ENCODE data around the gene HACD1.
A peak's percentile ranks its signal among the peaks of the same experiment; 100 is the strongest.
"Not testable (repeated sequence)": the region's sequence is repeated elsewhere in the genome, so short reads cannot be mapped to it uniquely, and the experiment has no call there.

HACD1 gene

DNA sequence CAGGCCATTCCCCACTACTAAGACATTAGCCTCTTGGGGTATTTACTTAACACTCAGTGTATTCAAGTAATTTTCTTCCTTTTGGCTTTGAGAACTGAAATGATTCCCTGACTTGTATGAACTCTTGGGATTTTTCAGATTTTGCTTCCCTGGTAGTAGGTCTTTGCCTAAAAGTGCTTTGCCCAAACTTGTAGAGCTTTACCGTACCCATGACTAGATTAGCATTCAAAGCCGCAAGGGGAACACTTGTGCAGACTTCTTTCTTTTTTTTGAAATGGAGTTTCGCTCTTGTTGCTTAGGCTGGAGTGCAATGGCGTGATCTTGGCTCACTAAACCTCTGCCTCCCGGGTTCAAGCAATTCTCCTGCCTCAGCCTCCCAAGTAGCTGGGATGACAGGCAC, 20.7 kb upstream of the HACD1 start:
- H3K27ac ChIP-seq (ENCODE audit: low read length) = no peak overlapping the region
- no peaks in the 10 kb centered on the region for H3K4me1 ChIP-seq (ENCODE audit: insufficient read depth, low read length)
- H3K27me3 ChIP-seq (ENCODE audit: insufficient read depth, low read length) = no peaks in the 10 kb centered on the region

DNA sequence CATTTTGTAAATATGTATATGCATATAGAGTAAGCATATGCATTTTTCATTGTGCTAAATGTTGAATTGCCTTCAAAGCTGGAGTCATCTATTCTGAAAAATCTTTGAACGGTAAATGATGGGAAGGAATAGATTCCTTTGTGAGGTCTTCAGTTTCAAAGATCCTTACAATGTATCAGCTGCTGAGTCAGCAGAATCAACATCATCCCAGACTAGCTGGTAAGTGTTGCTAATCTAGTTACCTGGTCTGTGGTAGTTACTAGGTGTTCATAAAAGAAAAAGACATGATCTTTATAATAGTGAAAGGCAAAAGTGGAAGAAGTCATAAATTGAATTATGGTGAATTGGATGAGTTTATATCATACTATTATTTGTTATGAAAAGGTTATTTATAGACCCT, 16.2 kb upstream of the HACD1 start:
- Histone ChIP-seq H3K4me1 (ENCODE audit: insufficient read depth, low read length) (no peaks in the 10 kb centered on the region), H3K4me3 (ENCODE audit: low read length) (no peak overlapping the region), H3K27me3 (ENCODE audit: insufficient read depth, low read length) (no peaks in the 10 kb centered on the region), H3K9ac (ENCODE audit: low read depth, low read length) (no peak overlapping the region), H3K9me3 (ENCODE audit: insufficient read depth, low read depth, low read length) (no peaks in the 10 kb centered on the region), H3K36me3 (ENCODE audit: insufficient read depth, low read depth, low read length) (no peaks in the 10 kb centered on the region), H3K27ac (ENCODE audit: low read length) (no peak overlapping the region)

More for the DNA sequence above, 20.7 kb upstream of the HACD1 start:
- Histone ChIP-seq H3K9me3 (ENCODE audit: insufficient read depth, low read depth, low read length) (no peaks in the 10 kb centered on the region), H3K36me3 (ENCODE audit: insufficient read depth, low read depth, low read length) (no peaks in the 10 kb centered on the region), H3K9ac (ENCODE audit: low read depth, low read length) (no peak overlapping the region), H3K4me3 (ENCODE audit: low read length) (no peak overlapping the region)

DNA sequence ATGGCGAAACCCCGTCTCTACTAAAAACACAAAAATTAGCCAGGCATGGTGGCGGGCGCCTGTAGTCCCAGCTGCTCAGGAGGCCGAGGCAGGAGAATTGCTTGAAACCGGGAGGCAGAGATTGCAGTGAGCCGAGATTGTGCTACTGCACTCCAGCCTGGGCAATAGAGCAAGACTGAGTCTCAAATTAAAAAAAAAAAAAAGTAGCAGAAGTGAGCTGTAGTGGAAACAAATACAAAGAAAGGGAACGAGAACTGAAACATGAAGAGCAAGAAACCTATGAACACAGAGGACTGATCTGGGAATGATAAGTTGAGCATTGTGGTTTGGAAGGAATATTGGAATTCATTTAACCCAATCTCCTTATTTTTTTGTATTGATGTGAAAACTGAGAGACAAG, 15.4 kb upstream of the HACD1 start:
- not testable (repeated sequence) for H3K9me3 ChIP-seq (ENCODE audit: insufficient read depth, low read depth, low read length); H3K4me3 ChIP-seq (ENCODE audit: low read length); H3K9ac ChIP-seq (ENCODE audit: low read depth, low read length); H3K27ac ChIP-seq (ENCODE audit: low read length); H3K4me1 ChIP-seq (ENCODE audit: insufficient read depth, low read length); H3K36me3 ChIP-seq (ENCODE audit: insufficient read depth, low read depth, low read length); H3K27me3 ChIP-seq (ENCODE audit: insufficient read depth, low read length)

DNA sequence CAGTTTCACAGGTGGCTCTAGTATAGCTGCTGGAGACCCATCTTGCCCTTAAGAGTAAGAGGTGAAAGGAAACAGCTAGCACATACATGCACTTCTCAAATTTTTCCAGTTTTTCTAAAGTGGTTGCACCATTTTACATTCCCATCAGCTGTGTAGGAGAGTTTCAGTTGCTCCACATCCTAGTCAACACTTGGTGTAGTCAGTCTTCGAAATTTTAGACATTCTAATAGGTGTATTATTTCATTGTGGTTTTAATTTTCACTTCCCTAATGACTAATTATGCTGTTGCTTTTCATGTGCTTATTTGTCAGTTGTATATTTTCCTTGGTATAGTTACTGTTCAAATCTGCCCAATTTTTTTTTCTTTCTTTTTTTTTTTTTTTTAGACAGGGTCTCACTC, 9.5 kb upstream of the HACD1 start:
- no peaks in the 10 kb centered on the region for H3K27me3 ChIP-seq (ENCODE audit: insufficient read depth, low read length)
- no peaks in the 10 kb centered on the region for H3K9me3 ChIP-seq (ENCODE audit: insufficient read depth, low read depth, low read length)
- H3K36me3 ChIP-seq (ENCODE audit: insufficient read depth, low read depth, low read length) = no peaks in the 10 kb centered on the region
- H3K4me3 ChIP-seq (ENCODE audit: low read length) = no peak overlapping the region
- no peaks in the 10 kb centered on the region for H3K4me1 ChIP-seq (ENCODE audit: insufficient read depth, low read length)
- H3K27ac ChIP-seq (ENCODE audit: low read length) = no peak overlapping the region
- no peak overlapping the region for H3K9ac ChIP-seq (ENCODE audit: low read depth, low read length)

DNA sequence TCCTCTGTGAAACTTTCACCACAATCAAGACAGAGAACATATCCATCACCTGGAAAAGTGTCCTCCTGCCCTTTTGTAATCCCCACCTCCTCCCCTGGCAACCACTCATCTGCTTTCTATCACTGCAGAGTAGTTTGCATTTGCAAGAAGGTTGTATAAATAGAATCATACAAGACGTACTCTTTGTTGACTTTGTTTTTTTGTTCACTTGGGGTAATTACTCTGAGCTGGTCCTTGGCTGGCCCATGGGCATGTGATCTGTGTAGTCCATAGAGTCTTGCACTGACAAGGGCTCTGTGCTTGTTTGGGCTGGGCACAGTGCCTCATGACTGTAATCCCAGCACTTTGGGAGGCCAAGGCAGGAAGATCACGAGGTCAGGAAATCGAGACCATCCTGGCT, 7.8 kb upstream of the HACD1 start:
- H3K9me3 ChIP-seq (ENCODE audit: insufficient read depth, low read depth, low read length) = no peaks in the 10 kb centered on the region
- H3K9ac ChIP-seq (ENCODE audit: low read depth, low read length) = no peak overlapping the region
- H3K27ac ChIP-seq (ENCODE audit: low read length) = no peak overlapping the region
- H3K4me1 ChIP-seq (ENCODE audit: insufficient read depth, low read length) = no peaks in the 10 kb centered on the region
- no peaks in the 10 kb centered on the region for H3K36me3 ChIP-seq (ENCODE audit: insufficient read depth, low read depth, low read length)
- H3K27me3 ChIP-seq (ENCODE audit: insufficient read depth, low read length) = no peaks in the 10 kb centered on the region
- no peak overlapping the region for H3K4me3 ChIP-seq (ENCODE audit: low read length)

DNA sequence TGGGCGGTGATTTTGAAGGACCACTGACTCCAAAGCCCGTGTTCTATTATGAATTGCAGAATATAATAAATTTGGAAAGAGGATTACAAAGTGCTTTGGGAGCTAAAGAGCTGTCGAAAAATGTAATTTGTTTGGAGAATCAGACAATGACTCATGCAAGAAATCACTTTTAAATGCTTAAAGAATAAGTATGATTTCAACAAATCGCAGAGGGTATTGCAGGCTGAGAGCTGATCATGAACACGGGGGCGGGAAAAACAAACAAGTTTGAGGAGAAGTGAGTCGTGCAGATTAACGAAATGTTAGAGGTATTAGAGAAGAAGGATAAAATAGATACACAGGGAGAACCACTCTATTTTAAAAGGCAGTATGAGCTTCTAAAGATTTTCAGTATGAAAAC, 4.9 kb upstream of the HACD1 start:
- peaks cover 6% of the 10 kb centered on the region for H3K27me3 ChIP-seq (ENCODE audit: insufficient read depth, low read length)
- H3K9ac ChIP-seq (ENCODE audit: low read depth, low read length) = no peak overlapping the region
- no peak overlapping the region for H3K27ac ChIP-seq (ENCODE audit: low read length)
- no peaks in the 10 kb centered on the region for H3K36me3 ChIP-seq (ENCODE audit: insufficient read depth, low read depth, low read length)
- H3K9me3 ChIP-seq (ENCODE audit: insufficient read depth, low read depth, low read length) = no peaks in the 10 kb centered on the region
- no peaks in the 10 kb centered on the region for H3K4me1 ChIP-seq (ENCODE audit: insufficient read depth, low read length)
- H3K4me3 ChIP-seq (ENCODE audit: low read length) = no peak overlapping the region

DNA sequence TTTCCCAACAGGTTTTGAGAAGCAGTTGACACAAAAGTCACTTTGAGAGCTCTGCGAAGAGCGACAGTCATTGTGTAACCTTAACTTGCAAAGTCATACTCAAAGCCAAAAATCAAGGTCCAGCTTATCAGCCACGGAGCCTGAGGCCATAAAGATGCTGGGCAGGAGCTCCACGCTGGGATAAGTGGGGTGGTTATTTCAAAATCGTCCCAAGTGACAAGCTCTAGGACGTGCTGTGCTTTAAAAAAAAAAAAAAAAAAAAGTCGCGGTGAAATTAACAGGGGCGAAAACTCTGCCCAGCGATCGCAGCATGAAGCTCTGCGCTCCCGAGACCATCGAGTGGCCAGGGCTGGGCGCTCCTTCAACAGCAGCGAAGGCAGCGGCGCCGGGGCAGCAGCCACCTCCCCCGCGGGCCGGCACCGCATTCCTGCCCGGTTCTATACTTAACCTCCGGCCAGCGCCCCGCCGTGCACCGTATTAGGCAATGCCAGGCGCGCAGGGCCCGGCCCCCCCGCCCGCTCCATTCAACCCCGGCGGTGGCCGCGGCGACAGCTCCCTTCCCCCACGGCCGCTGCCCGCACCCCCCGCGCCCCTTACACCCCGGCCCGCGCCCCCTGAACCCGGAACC, 657 bp downstream of the HACD1 start:
- Histone ChIP-seq H3K27me3 (ENCODE audit: insufficient read depth, low read length) (peaks cover 6% of the 10 kb centered on the region), H3K4me1 (ENCODE audit: insufficient read depth, low read length) (no peaks in the 10 kb centered on the region), H3K36me3 (ENCODE audit: insufficient read depth, low read depth, low read length) (no peaks in the 10 kb centered on the region; the same call in 1 of the 2 replicates), H3K27ac (ENCODE audit: low read length) (no peak overlapping the region), H3K9me3 (ENCODE audit: insufficient read depth, low read depth, low read length) (no peaks in the 10 kb centered on the region), H3K4me3 (ENCODE audit: low read length) (peak overlapping the region; percentile 92), H3K9ac (ENCODE audit: low read depth, low read length) (peak overlapping the region; percentile 86)

DNA sequence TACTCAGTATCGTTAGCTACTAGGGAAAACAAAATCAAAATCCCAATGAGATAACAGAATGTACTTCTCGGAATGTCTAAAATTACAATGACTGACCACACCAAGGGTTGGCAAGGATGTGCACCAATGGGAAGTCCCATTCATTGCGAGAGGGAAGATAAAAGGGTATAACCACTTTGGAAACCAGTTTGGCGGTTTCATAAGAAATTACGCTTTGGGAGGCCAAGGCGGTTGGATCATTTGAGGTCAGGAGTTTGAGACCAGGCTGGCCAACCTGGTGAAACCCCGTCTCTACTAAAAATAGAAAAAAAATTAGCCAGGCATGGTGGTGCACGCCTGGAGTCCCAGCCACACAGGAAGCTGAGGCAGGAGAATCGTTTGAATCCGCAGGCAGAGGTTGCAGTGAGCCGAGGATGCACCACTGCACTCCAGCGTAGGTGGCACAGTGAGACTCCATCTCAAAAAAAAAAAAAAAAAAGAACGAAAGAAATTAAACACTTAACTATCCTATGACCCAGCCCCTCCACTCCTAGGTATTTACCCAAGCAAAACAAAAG, 7.6 kb downstream of the HACD1 start:
- Histone ChIP-seq H3K36me3 (ENCODE audit: insufficient read depth, low read depth, low read length) (peaks cover 4% of the 10 kb centered on the region; the same call in 1 of the 2 replicates), H3K9ac (ENCODE audit: low read depth, low read length) (no peak overlapping the region), H3K4me3 (ENCODE audit: low read length) (no peak overlapping the region), H3K4me1 (ENCODE audit: insufficient read depth, low read length) (no peaks in the 10 kb centered on the region), H3K27ac (ENCODE audit: low read length) (no peak overlapping the region), H3K9me3 (ENCODE audit: insufficient read depth, low read depth, low read length) (no peaks in the 10 kb centered on the region), H3K27me3 (ENCODE audit: insufficient read depth, low read length) (no peaks in the 10 kb centered on the region)

DNA sequence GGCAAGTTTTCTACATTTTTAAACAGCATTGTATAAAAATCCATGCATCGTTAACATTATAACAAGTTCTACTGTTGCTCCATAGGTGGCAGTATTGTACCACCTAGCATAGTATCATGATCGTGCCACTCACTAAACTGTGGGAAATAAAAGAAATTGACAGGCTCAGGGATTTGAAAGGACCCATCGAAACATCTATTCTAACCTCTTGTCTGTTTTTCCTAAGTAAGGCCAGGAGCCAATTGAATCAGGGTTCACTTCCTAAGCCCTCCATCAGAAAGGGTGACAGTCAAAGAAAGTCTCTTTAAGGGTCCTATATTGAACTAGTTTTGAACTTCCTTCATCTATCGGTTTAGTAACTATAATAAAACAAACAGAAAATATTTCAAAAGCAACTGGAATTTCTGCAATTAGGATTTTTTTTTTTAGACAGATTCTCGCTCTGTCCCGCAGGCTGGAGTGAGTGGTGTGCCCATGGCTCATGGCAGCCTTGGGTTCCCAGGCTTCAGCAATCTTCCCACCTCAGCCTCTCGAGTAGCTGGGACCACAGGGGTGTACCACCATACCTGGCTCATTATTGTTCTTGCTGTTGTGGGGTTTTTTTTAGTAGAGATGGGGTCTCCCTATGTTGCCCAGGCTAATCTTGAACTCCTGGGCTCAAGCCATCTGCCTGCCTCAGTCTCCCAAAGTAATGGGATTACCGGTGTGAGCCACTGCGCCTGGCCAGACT, 9.4 kb downstream of the HACD1 start:
- H3K4me1 ChIP-seq (ENCODE audit: insufficient read depth, low read length) = no peaks in the 10 kb centered on the region

DNA sequence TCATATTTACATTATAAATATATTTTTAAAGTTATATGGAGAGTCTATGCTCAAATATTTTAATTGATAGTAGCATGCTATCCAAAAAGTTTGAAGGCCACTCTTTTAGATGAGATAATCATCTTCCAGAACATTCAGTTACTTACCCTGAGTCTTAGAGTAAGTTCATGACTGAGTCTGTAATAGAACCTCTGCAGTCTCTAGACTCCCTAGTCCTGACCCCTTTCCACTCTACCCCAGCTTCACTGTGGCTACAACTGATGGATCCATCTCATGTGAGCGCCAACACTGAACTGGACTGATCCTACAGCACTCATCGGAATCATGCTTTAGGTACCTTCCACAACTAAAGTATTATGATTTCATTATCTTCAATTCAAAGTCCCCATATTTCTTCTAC, 10.1 kb downstream of the HACD1 start:
- H3K36me3 ChIP-seq (ENCODE audit: insufficient read depth, low read depth, low read length) = peaks cover 6% of the 10 kb centered on the region; the same call in 1 of the 2 replicates
- H3K4me1 ChIP-seq (ENCODE audit: insufficient read depth, low read length) = no peaks in the 10 kb centered on the region
- H3K4me3 ChIP-seq (ENCODE audit: low read length) = no peak overlapping the region
- no peak overlapping the region for H3K9ac ChIP-seq (ENCODE audit: low read depth, low read length)
- H3K27me3 ChIP-seq (ENCODE audit: insufficient read depth, low read length) = no peaks in the 10 kb centered on the region
- no peak overlapping the region for H3K27ac ChIP-seq (ENCODE audit: low read length)
- no peaks in the 10 kb centered on the region for H3K9me3 ChIP-seq (ENCODE audit: insufficient read depth, low read depth, low read length)

More for the DNA sequence above, 9.4 kb downstream of the HACD1 start:
- Histone ChIP-seq H3K27ac (ENCODE audit: low read length) (no peak overlapping the region), H3K4me3 (ENCODE audit: low read length) (no peak overlapping the region), H3K9me3 (ENCODE audit: insufficient read depth, low read depth, low read length) (no peaks in the 10 kb centered on the region), H3K9ac (ENCODE audit: low read depth, low read length) (no peak overlapping the region), H3K27me3 (ENCODE audit: insufficient read depth, low read length) (no peaks in the 10 kb centered on the region), H3K36me3 (ENCODE audit: insufficient read depth, low read depth, low read length) (peaks cover 4% of the 10 kb centered on the region; the same call in 1 of the 2 replicates)

DNA sequence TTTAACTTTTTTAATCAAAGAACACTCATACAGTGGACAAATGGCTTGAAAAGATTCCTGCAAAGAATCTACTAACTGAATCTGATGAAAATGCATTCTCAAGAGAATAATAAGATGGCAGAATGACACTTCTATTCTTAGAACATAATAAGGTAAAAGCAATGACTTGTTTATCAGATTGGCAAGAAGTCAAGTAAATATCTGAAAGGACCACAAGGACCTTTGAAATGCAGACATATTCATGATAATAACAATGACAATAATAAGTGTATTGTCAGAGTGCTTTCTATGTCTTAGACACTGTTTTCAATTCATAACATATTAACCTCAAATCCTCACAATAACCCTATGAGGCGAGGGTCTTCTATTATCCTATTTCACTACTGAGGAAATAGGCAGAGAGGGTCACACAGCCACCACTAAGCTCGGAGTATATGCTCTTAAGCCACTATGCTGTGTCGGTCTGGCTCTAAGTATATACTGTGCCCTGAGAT, 10.6 kb downstream of the HACD1 start:
- no peaks in the 10 kb centered on the region for H3K4me1 ChIP-seq (ENCODE audit: insufficient read depth, low read length)

DNA sequence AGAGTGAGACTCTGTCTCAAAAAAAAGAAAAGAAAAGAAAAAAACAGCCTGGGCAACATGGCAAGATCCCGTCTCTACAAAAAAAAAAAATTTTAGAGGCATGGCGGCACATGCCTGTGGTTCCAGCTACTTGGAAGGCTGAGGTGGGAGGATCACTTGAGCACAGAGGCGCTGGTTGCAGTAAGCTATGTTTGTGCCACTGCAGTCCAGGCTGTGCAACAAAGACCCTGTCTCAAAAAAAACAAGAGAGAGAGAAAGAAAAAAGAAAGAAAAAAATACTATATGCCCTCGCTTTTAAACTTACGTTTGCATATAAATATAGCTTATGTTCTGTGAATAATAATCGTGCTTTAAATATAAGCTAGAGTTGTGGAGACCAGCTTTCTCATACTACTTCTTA, 11.2 kb downstream of the HACD1 start:
- Histone ChIP-seq H3K27ac (ENCODE audit: low read length) (no peak overlapping the region), H3K4me3 (ENCODE audit: low read length) (no peak overlapping the region), H3K4me1 (ENCODE audit: insufficient read depth, low read length) (no peaks in the 10 kb centered on the region), H3K27me3 (ENCODE audit: insufficient read depth, low read length) (no peaks in the 10 kb centered on the region), H3K9ac (ENCODE audit: low read depth, low read length) (no peak overlapping the region), H3K9me3 (ENCODE audit: insufficient read depth, low read depth, low read length) (no peaks in the 10 kb centered on the region), H3K36me3 (ENCODE audit: insufficient read depth, low read depth, low read length) (0 out of 2 replicates have a peak, but pooled peaks cover 2% of the 10 kb centered on the region)

More for the DNA sequence above, 10.6 kb downstream of the HACD1 start:
- H3K9me3 ChIP-seq (ENCODE audit: insufficient read depth, low read depth, low read length) = no peaks in the 10 kb centered on the region
- H3K27me3 ChIP-seq (ENCODE audit: insufficient read depth, low read length) = no peaks in the 10 kb centered on the region
- no peak overlapping the region for H3K4me3 ChIP-seq (ENCODE audit: low read length)
- H3K27ac ChIP-seq (ENCODE audit: low read length) = no peak overlapping the region
- no peak overlapping the region for H3K9ac ChIP-seq (ENCODE audit: low read depth, low read length)
- H3K36me3 ChIP-seq (ENCODE audit: insufficient read depth, low read depth, low read length) = peaks cover 6% of the 10 kb centered on the region; the same call in 1 of the 2 replicates
